NT2/D1 (cell line): Measurements from ENCODE around the gene PROSER3.

Source experiments
- YY1 ChIP-seq: IDR thresholded peaks from 2 replicates; pipeline ENCODE4 v1.6.1; 2011; ENCODE audit not compliant: insufficient read length, insufficient read depth
- ZNF274 ChIP-seq: IDR thresholded peaks from 2 replicates; pipeline ENCODE4 v1.6.1; 2011; ENCODE audit warnings: mild to moderate bottlenecking, low read depth, low read length

- TF ChIP-seq ZNF274 (no peak), YY1 (no peak)
Measured at GRCh38 chr19:35789978-35790944, 32.3 kb downstream of the PROSER3 start.
